ENCODE measurements around the gene MECR. TPM values are rescaled to one million over a fixed set of nuclear protein-coding genes. Genes with fewer than 3 reads are reported as not detected.

MECR gene
- total and polyA plus RNA-seq, 10 of the 15 experiments (the other 5 are each of a cell fraction or from before 2014, with no cell fraction given): 7.6 to 66.3 (median 38.7) TPM

- BruUV-seq (replicated peaks): no TSS peak
- no peak overlapping the region for H3K4me3 ChIP-seq
- ChIA-PET CTCF (interaction anchor here (1.2 kb wide), 1 partner anchor 15 kb away, joined by 3 read pairs; no protein-coding TSS in a partner anchor), POLR2A (interaction anchor here (0.6 kb wide), 1 partner anchor 1815 kb away, joined by 4 read pairs; no protein-coding TSS in a partner anchor), SMC1A (ENCODE audit: uncharacterized antibody, unreplicated experiment) (interaction anchor here (1.5 kb wide), 1 partner anchor 15 kb away, joined by 4 read pairs; no protein-coding TSS in a partner anchor), RAD21 (ENCODE audit: unreplicated experiment) (no interaction called here)
- no peak overlapping the region for H3K4me2 ChIP-seq (ENCODE audit: control insufficient read depth, insufficient read depth)
- H4K20me1 ChIP-seq (ENCODE audit: control insufficient read depth, insufficient read depth): no peaks in the 10 kb centered on the region
- intact Hi-C loops (cut with micrococcal nuclease; ENCODE audit: unreplicated experiment) (no loop called here), in situ Hi-C loops (cut with MboI) (no loop called here)
- H3K9me3 ChIP-seq (replicated peaks; ENCODE audit: control insufficient read depth, insufficient read depth, low read length): no peaks in the 10 kb centered on the region
- FAIRE-seq (no peak), DNase-seq (ENCODE audit: low read depth, low spot score) (no peak), ATAC-seq (no peak)
- TF ChIP-seq YY1 (IDR thresholded peaks at IDR 0.05; ENCODE audit: low read depth, low read length): no peak
- TF ChIP-seq RBBP5 (conservative IDR thresholded peaks at IDR 0.05): no peak
- TF ChIP-seq EZH2 (IDR thresholded peaks at IDR 0.05; ENCODE audit: borderline replicate concordance, control insufficient read depth, low read depth, low read length): no peak
- TF ChIP-seq EED (IDR thresholded peaks at IDR 0.05; ENCODE audit: low read depth): no peak
- no peak for TF ChIP-seq RELA (IDR thresholded peaks at IDR 0.05; ENCODE audit: borderline replicate concordance, partially characterized antibody)
- TF ChIP-seq, protein P1, sequence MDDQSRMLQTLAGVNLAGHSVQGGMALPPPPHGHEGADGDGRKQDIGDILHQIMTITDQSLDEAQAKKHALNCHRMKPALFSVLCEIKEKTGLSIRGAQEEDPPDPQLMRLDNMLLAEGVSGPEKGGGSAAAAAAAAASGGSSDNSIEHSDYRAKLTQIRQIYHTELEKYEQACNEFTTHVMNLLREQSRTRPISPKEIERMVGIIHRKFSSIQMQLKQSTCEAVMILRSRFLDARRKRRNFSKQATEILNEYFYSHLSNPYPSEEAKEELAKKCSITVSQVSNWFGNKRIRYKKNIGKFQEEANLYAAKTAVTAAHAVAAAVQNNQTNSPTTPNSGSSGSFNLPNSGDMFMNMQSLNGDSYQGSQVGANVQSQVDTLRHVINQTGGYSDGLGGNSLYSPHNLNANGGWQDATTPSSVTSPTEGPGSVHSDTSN (IDR thresholded peaks at IDR 0.05; ENCODE audit: insufficient replicate concordance, low read depth, low read length): no peak
- TF ChIP-seq MTA3 (IDR thresholded peaks at IDR 0.05; ENCODE audit: borderline replicate concordance, low read length): no peak
- no peak overlapping the region for H3K9ac ChIP-seq (ENCODE audit: control insufficient read depth, insufficient read depth, low read length)
- no peaks in the 10 kb centered on the region for H3K79me2 ChIP-seq (ENCODE audit: control insufficient read depth, insufficient read depth, low read length)
- H3K27ac ChIP-seq (ENCODE audit: control insufficient read depth, insufficient read depth): no peak overlapping the region
- 97% methylated on average over 2 of the region's 2 CpGs for WGBS (ENCODE audit: insufficient coverage, insufficient replicate concordance, low lambda C conversion rate, missing lambda C conversion rate)
- no peaks in the 10 kb centered on the region for H3K27me3 ChIP-seq (replicated peaks in 1 of 2; ENCODE audit: control insufficient read depth in 2 of 2, insufficient read depth in 2 of 2, low read length in 1 of 2)
- H3K36me3 ChIP-seq (ENCODE audit: control insufficient read depth in 2 of 2, insufficient read depth in 2 of 2, low read length in 1 of 2): no peaks in the 10 kb centered on the region
- no peaks in the 10 kb centered on the region for H3K4me1 ChIP-seq (ENCODE audit: control insufficient read depth, insufficient read depth, low read length)
- H2AFZ ChIP-seq (ENCODE audit: control insufficient read depth, low read depth, low read length): no peak overlapping the region
Observed at GRCh38 chr1:29217633-29218032, 13.1 kb downstream of the MECR start.

DNA sequence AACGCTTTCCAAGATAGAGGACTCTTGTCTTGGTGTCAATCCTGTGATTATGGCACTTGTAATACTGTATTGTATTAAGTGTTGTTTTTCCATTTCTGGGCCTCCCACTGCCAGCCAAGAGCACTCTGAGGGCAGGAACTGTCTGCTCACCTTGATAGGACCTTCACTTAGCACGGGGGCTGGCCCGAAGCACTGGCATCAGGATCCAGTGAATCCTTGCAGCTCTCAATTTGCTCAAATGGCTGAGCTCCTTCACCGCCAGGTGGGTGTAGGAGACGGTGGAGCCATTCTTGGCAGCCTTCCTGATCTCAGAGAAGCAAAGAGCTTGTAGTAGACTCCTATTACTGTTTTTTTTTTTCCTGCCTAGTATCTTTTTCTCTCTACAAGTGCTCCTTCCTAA, 17.7 kb downstream of the MECR start:
- ATAC-seq (no peak), DNase-seq (ENCODE audit: low read depth, low spot score) (no peak), FAIRE-seq (no peak)
- Histone ChIP-seq H3K79me2 (ENCODE audit: control insufficient read depth, insufficient read depth, low read length) (no peaks in the 10 kb centered on the region), H3K27me3 (replicated peaks in 1 of 2; ENCODE audit: control insufficient read depth in 2 of 2, insufficient read depth in 2 of 2, low read length in 1 of 2) (no peaks in the 10 kb centered on the region), H3K27ac (ENCODE audit: control insufficient read depth, insufficient read depth) (no peak overlapping the region), H2AFZ (ENCODE audit: control insufficient read depth, low read depth, low read length) (no peak overlapping the region), H3K4me3 (no peak overlapping the region), H3K4me2 (ENCODE audit: control insufficient read depth, insufficient read depth) (no peak overlapping the region), H3K9me3 (replicated peaks; ENCODE audit: control insufficient read depth, insufficient read depth, low read length) (no peaks in the 10 kb centered on the region), H3K9ac (ENCODE audit: control insufficient read depth, insufficient read depth, low read length) (no peak overlapping the region), H3K4me1 (ENCODE audit: control insufficient read depth, insufficient read depth, low read length) (peaks cover 13% of the 10 kb centered on the region; the same call in 1 of the 2 replicates), H4K20me1 (ENCODE audit: control insufficient read depth, insufficient read depth) (no peaks in the 10 kb centered on the region), H3K36me3 (ENCODE audit: control insufficient read depth in 2 of 2, insufficient read depth in 2 of 2, low read length in 1 of 2) (no peaks in the 10 kb centered on the region; a peak in 1 of 4 replicates)
- in situ Hi-C loops (cut with MboI) (no loop called here), intact Hi-C loops (cut with micrococcal nuclease; ENCODE audit: unreplicated experiment) (no loop called here)
- no TSS peak for BruUV-seq (replicated peaks)
- SMC1A ChIA-PET (ENCODE audit: uncharacterized antibody, unreplicated experiment): no interaction called here
- POLR2A ChIA-PET: no interaction called here
- WGBS (ENCODE audit: insufficient coverage, insufficient replicate concordance, low lambda C conversion rate, missing lambda C conversion rate): 97% methylated on average over 5 of the region's 5 CpGs
- RAD21 ChIA-PET (ENCODE audit: unreplicated experiment): no interaction called here
- CTCF ChIA-PET: no interaction called here
- TF ChIP-seq TCF3 (IDR thresholded peaks at IDR 0.05; ENCODE audit: borderline replicate concordance, insufficient read depth, low read depth, low read length) (no peak), KDM1A (IDR thresholded peaks at IDR 0.05; ENCODE audit: borderline replicate concordance) (no peak), RBBP5 (conservative IDR thresholded peaks at IDR 0.05) (no peak), SIX5 (IDR thresholded peaks at IDR 0.05; ENCODE audit: low read depth, low read length, severe bottlenecking) (no peak), HCFC1 (IDR thresholded peaks at IDR 0.05; ENCODE audit: low read length) (no peak), JUND (IDR thresholded peaks at IDR 0.05; ENCODE audit: low read depth, low read length) (no peak), MXI1 (IDR thresholded peaks at IDR 0.05; ENCODE audit: low read depth, low read length) (no peak), SIN3A (IDR thresholded peaks at IDR 0.05; ENCODE audit: low read depth, low read length) (no peak), MYC (IDR thresholded peaks at IDR 0.05; ENCODE audit: insufficient read depth, insufficient read length, insufficient replicate concordance, low read length, severe bottlenecking) (no peak), CREM (IDR thresholded peaks at IDR 0.05; ENCODE audit: low read depth) (no peak), POLR2AphosphoS5 (IDR thresholded peaks at IDR 0.05; ENCODE audit: low read length) (no peak), KLF5 (IDR thresholded peaks at IDR 0.05; ENCODE audit: partially characterized antibody) (no peak)
